NCI-H510A treated with DMSO at 0.1 percent for 48 hours (cell line): ENCODE data around the gene PTPRN2.

Experiments used
- DNase-seq: peaks from one replicate; lab custom pipeline; 2025; lab: John Stamatoyannopoulos, UW

Gene PTPRN2

DNA sequence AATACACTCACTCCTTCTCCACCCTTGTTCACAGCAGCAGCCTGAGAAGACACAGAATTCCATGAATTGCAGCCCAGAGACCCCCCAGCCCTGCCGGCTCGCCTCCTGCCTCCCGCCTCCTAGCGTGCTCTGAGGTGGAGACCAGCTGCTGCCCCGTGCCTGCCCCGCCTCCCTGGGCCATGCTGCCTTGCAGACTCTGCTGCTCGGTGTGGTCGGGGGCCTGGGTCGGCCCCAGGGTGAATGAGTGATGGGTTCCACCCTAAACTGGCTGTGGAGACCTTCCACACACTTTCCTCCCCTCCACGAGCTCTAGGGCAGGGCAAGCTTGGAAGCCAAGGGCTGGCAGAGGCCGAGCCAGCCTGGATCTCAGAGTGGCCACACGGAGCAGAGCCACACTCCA, 771.5 kb downstream of the PTPRN2 start:
- no peak for DNase-seq

DNA sequence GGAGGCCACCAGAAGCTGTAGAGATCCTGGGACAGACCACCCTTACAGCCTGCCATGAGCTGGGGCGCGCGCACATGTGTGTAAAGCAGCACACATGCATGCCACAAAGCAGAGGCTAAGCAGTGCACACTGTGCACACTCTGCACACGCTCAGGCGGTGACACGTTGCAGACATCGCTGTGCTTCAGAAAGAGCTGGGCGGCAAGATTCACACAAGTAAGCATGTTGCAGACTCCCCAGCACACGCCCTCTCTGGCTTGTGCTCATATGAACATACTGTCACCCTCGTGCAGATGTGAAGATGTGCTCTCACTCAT, 772.0 kb downstream of the PTPRN2 start:
- no peak for DNase-seq

DNA sequence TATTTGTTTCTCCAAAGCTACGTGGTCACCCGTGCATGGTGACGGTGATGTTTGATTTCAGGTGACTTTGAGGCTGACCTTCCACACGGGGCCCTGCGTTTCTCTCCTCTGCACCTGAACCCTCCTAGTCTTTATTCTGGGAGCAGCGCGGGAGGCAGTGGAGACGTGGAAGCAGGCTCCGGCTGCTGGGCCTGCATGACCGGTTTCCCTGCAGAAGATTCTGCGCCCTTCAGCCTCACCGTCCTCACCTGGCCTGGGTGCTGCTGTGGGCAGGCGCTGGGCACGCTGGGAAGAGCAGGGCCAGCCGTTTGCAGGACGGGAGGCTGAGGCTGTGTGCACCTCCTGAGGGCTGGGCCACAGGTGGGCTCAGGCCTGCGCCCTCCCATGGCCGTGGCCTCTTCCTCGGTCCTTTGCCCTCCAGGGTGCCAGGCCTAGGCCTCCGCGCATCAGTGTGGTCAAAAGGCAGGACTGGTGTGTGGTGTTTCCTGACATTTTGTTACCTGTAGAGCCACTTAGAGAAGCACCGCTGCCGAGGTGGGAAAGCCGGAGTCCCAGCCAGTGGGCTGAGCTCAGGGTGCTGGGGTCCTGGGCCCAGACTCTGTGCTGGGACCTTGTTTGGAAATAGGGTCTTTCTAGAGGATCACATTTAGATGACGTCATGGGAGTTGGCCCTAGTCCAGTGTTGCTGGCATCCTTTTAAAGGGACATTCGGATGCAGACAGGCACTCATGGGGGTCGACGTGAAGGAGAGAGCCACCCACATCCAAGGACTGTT, 772.5 kb downstream of the PTPRN2 start:
- no peak for DNase-seq

DNA sequence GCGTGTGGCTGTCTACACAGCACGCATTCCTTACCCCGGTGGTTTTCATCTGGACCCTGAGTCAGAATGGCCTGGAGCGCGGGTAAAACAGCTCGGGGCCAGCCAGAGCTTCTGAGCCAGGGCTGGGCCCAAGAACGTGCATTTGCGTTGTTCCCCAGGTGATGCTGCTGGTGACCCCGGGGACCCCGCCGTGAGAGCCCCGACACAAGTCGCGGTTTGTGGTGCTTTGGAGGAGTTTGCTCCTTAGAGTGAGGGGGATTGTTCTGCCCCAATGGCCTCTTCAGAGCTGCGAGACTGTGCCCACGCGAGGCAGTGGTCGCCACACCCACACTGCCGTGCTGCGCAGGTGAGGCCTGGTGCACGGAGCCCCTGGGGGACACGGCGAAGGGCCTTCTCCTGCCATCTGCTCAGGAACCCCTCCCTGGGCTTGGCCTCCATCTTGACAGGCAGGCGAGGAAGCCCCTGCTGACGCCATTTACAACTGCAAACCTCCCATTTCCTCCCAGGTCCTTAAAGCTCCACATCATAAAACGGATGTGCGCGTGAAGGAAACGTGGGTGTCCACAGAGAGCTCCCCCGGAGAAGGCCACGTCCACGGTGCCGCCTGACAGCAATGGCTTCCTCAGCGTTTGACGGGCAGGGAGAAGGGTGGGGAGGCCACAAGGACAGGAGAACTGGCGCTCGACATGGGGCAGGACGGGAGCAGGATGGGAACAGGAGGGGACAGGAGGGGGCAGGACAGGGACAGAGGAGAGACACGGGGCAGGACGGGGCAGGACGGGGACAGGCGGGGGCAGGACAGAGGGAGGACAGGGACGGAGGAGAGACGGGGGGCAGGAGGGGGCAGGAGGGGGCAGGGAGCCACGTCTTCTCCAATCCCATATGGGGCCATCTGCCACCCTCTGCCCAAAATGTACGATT, 773.6 kb downstream of the PTPRN2 start:
- no peak for DNase-seq

DNA sequence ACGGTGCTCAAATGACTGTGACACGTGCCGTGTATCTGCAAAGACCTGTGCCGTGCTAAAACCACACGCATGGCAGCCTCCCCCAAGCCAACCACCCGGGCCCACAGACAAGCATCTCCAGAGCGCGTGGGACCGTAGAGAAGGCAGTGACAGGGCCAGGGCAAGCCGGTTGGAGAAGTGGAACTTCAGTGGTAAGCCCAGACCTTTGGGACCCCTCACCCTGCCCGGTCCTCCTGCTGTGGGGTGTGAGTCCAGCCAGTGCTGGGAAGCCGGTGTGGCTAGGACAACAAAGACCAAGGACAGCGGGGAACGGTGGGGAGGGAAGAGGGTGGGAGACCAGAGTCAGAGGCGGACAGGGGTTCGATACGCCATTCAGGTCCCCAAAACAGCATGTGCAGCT, 774.6 kb downstream of the PTPRN2 start:
- DNase-seq: no peak

DNA sequence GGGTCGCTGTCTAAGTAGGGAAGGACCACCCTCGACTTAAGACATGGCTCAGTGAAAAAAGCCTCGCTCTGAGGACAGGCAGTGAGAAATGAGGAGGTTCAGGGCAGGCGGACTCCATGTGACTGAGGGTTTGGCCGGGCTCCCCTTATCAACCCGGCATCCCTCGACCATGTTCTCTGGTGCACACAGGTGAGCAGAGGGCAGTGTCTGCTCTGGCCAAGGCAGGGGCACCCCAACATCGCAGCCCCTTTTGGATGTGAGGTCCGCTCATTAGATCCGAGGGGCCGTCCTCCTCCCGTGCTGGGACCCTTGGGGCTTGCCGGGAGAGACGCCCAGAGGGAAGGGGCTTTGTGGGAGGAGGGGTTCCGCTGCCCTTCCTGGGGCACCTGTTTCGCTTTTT, 775.7 kb downstream of the PTPRN2 start:
- no peak for DNase-seq

DNA sequence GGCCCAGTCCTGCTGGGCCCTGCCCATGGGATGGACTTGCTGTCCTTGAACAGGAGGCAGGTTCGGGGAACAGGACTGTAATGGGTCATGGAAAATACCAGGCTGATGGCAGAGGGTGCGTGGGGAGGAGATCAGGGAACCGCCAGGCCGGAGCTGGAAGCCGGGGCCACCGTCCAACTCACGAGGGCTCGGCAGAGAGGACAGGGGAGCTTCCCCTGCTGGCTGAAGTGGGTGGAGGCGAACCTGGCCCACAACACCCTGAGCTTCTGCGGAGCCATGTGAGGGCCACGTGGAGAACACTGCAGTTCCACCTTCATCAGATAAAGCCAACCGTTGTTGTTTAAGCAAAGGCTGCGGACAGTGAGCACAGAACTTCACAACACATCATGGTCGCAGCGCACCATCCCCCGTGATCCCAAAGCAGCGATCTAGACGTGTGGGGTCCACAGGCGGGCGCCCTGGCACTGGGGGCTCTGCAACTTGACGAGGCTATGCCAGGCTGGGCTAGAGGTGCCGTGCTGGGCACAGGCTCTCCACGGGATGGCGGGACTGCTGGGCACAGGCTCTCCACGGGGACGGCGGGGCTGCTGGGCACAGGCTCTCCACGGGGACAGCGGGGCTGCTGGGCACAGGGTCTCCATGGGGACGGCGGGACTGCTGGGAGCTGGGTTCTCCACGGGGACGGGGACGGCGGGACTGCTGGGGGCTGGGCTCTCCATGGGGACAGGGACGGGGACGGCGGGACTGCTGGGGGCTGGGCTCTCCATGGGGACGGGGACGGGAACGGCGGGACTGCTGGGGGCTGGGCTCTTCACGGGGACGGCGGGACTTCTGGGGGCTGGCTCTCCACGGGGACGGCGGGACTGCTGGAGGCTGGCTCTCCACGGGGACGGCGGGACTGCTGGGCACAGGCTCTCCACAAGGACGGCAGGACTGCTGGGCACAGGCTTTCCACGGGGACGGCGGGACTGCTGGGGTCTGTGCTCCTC, 777.5 kb downstream of the PTPRN2 start:
- no peak for DNase-seq

DNA sequence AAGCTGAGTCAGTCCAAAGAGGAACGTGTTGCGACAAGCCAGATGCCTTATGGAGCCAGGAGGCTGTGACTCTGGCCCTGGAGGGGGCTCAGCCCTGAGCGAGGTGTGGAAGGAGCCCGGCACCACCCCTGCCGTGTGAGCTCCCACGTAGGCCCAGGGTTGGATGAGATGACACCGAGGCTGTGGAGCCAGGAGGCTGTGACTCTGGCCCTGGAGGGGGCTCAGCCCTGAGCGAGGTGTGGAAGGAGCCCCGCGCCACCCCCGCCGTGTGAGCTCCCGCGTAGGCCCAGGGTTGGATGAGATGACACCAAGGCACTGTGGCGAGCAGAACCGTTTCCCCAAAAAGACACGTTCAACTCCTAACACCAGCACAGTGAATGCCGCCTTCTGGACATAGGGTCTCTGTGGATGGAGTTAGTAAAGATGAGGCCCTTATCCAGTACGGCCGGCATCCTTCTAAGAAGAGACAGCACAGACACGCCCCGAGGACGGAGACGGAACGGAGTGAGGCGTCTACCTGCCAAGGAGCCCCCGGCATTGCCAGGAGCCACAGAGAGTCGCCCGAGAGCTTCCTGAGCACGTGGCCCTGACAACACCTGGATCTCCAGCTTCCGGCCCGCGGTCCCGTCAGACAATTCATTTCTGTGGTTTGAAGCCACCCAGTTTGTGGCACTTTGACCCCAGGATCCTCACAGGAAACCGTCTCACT, 778.3 kb downstream of the PTPRN2 start:
- DNase-seq: no peak

DNA sequence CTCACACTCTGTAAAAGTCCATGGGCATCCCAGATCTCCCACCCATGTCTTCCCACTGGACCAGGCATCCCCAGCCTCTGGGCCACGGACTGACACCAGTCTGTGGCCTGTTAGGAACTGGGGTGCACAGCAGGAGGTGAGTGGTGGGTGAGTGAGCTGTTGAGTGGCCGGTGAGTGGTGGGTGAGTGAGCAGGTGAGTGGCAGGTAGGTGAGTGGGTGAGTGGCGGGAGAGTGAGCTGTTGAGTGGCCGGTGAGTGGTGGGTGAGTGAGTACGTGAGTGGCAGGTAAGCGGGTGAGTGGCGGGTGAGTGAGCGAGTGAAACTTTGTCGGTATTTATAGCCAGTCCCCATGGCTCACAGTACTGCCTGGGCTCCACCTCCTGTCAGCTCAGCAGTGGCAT, 779.6 kb downstream of the PTPRN2 start:
- no peak for DNase-seq

DNA sequence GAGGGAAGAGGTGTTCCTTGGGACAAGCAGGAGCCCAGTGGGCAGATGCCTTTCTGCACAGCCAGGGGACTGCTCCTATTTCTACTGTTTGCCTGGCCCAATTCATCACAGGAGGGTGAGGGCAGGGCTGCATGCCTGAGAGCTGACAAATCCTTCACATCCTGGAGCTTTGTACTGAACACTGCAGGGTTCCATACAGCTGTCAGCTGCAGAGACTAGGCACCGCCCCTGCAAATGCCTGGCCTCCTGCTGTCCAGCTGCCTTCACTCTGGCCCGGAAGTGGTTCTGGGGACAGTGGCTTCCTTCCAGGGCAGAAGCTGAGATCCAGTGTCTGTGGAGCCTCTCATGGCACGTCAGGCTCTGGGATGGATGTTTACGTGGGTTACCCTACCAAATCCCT, 780.1 kb downstream of the PTPRN2 start:
- peak; percentile 4 for DNase-seq

DNA sequence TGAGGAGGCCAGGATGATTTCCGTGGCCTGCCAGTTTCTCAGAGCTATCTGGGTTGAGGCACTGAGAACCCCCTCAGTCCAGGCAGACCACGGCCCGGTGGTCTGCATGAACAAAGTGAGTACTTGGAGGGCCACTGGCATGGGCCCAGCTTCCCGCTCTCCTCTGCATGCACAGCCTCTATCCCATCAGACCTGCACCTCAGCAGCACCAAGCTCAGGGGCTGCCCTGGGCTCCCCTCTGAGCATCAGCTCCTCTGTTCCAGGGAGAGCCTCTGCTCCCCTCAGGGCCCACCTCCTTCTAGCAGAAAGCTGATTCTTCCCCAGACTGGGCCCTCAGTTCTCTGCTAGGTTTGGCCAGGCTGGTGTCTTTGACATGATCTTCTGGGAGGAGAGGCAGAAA, 780.9 kb downstream of the PTPRN2 start:
- no peak for DNase-seq

DNA sequence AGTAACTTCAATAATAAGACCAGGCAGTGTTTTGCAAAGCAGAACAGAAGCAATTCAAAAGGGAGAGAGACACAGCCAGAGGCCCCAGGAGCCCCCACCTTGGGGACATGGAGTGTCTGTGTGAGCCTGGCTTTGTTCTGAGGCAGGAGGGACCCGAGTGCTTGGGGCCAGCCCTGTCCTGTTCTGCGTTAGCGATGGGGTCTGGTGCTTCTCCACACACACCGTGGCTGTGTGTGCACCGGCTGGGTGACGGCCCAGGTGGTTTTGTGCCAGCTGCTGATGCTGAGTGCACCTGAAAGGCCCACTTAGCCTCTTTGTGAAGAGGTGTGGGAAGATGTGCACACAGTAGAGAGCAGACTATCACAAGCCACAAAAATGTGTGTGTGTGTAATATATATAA, 781.9 kb downstream of the PTPRN2 start:
- peak; percentile 58 for DNase-seq

DNA sequence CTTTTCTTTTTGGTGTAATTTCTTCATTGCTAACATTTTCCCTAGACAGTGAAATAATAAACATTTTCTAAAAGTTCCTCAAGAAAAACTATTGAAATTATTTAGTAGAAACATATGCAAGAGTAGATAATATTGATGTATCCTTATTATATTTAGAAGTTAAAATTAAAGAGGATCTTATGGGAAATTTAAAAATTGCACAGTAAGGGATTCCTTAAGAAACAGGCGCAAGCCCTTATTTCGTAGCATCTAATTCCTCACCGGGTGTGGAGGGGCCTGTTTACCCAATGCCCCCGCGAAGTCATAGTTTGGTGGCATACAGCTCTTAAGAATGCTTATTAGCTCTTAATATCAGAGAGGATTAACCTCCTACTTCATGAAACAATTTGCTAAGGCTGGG, 783.7 kb downstream of the PTPRN2 start:
- DNase-seq: no peak

DNA sequence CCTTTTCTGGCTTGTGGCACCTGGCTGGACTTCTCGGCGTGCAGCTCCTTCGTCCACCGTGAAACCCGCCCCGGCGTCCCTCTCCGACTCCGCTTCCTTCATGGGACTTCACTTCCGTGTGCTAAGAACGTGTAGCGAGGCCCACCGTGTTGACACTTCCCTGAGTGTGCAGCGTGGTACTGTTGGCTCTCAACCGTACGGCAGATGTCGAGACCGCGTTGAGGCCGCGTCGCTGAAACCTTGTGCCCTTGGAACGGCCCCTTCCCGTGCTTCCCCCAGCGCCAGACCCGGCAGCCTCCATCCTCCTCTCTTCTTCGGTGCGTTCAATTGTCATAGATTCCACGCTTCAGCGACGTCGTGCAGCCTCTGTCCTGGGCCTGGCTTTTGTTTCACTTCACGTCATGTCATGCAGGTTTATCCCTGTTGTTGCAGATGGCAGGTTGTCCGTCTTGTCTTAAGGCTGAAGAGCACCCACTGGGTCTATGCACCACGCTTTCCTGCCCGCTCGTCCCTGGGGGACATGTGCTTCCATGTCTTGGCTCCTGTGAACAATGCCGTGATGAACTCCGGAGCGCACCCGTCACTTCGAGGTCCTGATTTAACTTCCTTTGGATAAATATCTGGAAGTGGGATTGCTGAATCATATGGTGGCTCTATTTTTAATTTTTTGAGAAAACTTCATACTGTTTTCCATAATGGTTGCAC, 785.5 kb downstream of the PTPRN2 start:
- DNase-seq: no peak

DNA sequence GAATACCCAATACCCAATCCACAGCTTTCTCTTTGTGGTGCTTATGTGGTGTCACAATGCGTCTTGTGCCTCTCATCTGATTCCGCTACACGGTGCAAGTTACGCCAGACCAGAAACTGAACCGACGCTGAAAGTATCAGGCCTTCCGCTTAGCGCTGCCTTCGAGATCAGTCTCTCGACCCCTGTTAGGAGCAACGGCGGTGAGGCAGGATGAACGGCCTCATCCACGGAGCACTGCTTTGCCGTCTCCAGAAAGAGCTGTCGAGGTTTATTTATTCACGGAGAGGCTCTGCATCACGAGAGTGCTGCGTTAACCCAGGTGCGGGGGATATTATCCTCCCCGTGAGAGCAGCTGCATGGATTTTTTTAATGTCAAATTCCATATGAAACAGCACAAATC, 786.5 kb downstream of the PTPRN2 start:
- DNase-seq: no peak

DNA sequence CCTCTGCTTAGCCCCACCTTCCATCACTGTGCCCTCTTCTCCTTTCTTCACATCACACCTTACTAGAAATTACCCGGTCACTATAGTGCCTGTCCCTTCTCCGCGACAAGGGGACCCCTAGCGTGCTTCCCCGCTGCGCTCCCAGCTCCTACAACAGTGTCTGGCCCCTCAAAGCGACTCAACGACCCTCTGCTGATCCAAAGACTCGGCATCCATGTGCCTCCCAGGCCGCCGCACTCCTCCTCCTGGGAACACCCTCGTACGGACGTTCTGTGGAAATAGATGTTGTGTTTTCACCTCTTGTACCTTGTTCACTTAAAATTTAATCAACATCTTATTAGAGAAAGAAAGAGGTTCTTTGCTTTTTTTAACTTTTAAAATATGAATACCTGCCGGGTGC, 787.3 kb downstream of the PTPRN2 start:
- DNase-seq: no peak

DNA sequence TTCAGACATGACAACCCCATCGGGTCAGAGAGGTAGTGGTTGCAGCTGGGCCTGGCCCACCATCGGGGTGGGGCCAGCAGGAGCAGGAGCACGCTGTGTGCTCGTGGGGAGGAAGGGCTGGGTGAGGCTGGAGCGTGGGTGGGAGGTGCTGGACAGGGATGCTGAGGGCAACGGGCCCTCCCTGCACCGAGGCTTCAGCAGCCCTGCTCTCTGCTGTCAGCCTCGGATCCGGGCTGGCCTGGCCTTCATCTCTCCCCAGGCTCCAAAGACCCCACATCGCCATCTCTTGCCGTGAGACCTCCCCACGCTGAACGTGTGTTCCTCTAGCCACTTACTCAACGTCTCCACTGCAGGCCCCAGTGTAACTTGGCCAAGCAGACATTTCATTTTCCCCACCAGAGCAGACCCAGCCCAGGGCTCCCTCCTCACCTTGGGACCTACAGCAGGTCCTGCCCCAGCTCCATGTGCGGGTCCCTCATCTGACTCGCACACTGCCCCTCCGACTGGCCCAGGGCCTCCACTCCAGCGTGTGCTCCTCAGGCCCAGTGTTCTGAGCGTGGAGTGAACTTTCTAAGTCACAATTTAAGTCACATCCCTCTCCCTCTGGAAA, 788.4 kb downstream of the PTPRN2 start:
- no peak for DNase-seq

DNA sequence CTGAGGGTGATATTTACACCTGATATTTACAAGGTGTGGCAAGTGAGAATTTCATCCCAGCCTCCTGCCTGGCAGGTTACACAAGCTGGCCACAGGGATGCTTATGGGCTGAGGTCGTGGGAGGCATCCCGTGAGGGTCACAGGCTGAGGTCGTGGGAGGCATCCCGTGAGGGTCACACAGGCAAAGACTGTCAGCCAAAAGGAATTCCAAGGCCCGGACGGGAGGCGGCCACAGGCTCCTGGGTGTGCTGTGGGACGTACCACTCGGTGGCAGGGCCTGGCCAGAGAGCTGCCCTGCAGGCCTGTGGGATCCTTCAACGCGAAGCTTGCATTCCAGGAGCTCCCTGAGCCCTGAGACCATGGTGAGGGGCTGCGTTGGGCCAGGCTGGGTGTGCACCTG, 790.3 kb downstream of the PTPRN2 start:
- DNase-seq: no peak

DNA sequence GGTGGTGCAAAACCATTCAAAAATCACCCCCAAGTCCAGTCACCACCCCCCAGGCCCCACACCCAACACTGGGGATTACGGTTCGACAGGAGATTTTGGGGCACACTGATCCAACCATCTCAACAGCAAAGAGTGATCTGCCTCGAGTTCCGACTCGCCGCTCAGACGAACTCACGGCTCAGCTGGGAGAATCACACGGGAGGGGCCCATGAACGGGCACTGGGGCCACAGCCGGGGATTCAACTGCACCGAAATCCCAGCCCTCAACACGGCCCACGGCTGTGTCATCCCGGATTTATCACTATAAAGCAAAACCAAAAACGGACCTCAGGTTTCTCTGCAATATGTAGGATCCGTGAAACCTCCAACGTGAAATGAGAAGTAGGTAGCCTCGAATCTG, 790.8 kb downstream of the PTPRN2 start:
- no peak for DNase-seq

DNA sequence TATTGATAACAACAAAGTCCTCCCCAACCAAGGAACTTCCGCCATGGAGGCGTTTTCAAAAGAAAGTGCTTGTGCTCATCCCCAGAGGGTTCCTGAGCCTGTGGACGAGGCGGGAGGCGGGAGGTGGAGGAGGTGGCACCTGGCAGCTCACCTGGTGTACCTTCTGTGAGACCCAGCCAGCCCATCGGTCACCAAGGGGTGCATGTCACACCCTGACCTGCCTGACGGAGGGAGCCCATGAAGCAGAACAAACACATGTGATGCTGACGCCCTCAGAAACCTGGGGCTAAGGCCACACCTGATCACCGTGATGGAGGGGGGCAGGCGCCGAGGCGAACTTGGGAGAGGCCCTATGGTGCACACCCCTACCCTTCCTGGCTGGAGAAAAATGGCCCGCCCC, 792.0 kb downstream of the PTPRN2 start:
- DNase-seq: peak; percentile 79

DNA sequence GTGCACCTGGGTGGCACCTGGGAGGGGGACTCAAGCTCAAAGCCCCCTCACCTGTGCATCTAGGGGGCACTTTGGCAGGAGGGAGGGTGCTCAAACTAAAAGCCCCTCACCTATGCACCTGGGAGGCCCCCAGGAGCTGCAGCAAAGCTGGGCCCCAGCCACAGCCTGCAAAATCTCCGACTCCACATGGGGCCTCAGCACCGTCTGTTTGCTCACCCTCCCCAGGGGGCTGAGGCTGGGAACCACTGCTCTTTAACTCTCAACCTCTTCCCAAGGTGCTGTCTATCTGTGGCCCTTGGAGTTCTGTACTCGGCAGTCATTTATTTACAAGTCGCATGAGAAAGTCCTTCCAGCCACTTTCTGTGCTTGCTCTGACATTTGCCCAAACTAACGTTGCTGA, 792.4 kb downstream of the PTPRN2 start:
- DNase-seq: no peak
